Activated CD4-positive, alpha-beta T cell treated with anti-CD3 and anti-CD28 coated beads, Interleukin-2, Interleukin-4, amounts not matched to agents 100 ng/mL and 50 ng/mL, durations not matched to agents 16 hours and 8 hours (primary cell): ENCODE measurements around the gene SMPD4.
"Not testable (repeated sequence)": the region's sequence is repeated elsewhere in the genome, so short reads cannot be mapped to it uniquely, and the experiment has no call there.

Experiments
- DNase-seq: peaks from one replicate; pipeline ENCODE4 v3.0.0-alpha.2; 2020; ENCODE audit warnings: low spot score

Gene SMPD4

GRCh38 chr2:130139331-130140280, 41.8 kb downstream of the SMPD4 start:
- not testable (repeated sequence) for DNase-seq

GRCh38 chr2:130138841-130139251, 42.6 kb downstream of the SMPD4 start:
- DNase-seq = not testable (repeated sequence)

- not testable (repeated sequence) for DNase-seq
These were observed 43.1 kb downstream of the SMPD4 start for GRCh38 chr2:130138326-130138725.

- DNase-seq = not testable (repeated sequence)
These were observed 44.3 kb downstream of the SMPD4 start for GRCh38 chr2:130137118-130137517.

- DNase-seq = not testable (repeated sequence)
These were observed 44.9 kb downstream of the SMPD4 start for GRCh38 chr2:130136546-130136945.

- no peak for DNase-seq
These were observed 45.5 kb downstream of the SMPD4 start for GRCh38 chr2:130135692-130136541.

GRCh38 chr2:130129120-130129829, 52.1 kb downstream of the SMPD4 start, which contains the start of gene POTEF:
TSS of gene POTEF (minus strand) at chr2:130129222. CDS start at chr2:130120515, 8,707 bp downstream.
- DNase-seq = not testable (repeated sequence)

- DNase-seq = not testable (repeated sequence)
These were observed 52.9 kb downstream of the SMPD4 start for GRCh38 chr2:130128464-130128863.

- not testable (repeated sequence) for DNase-seq
These were observed 53.7 kb downstream of the SMPD4 start for GRCh38 chr2:130127726-130128125.

- DNase-seq = not testable (repeated sequence)
These were observed 60.5 kb downstream of the SMPD4 start for GRCh38 chr2:130120924-130121323.

GRCh38 chr2:130102597-130103363, 78.6 kb downstream of the SMPD4 start:
- DNase-seq = not testable (repeated sequence)
